ENCODE data around the gene CELA3A. TPM values are rescaled to one million over a fixed set of nuclear protein-coding genes. Genes with fewer than 3 reads are reported as not detected.
A peak's percentile ranks its signal among the peaks of the same experiment; 100 is the strongest.

Gene CELA3A
- total and polyA plus RNA-seq, 4 experiments from 2014 or later, result not detected

DNA sequence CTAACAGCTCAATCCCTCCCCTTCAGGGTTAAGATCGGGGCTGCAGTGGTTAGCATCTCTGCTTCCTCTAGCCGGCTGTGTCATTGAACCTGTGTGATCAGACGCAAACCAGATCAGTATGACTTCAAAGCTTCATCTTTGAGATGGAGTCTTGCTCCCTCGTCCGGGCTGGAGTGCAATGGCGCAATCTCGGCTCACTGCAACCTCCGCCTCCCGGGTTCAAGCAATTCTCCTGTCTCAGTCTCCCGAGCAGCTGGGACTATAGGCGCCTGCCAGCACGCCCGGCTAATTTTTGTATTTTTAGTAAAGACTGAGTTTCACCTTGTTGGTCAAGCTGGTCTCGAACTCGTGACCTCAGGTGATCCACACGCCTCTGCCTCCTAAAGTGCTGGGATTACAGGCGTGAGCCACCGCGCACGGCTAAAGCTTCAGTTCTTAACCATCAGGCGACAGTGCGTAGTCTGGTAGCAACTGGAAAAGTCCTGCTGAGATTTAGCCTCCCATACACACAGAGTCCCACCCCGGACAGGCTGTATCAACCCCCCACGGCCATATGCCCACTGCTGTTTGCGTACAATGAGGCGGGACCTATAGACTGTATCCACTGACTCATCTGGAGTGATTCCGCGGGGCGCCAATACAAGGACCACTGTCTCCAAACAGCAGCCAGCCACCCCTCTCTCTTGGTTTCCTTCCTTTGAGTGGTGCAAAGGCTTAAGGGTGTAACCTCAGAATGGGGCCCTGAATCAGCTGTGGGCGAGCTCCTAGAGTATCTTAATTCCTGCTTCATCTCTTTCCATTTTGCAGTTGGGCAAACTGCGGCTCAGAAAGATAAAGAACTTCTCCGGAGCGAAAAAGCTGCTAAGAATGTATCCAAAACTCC is 23.3 kb downstream of the CELA3A start:
- H3K4me3 ChIP-seq (ENCODE audit: low read length in 2 of 2), result peak overlapping the region; percentile 95 to 99
- peaks cover 43% of the 10 kb centered on the region for H3K4me1 ChIP-seq (ENCODE audit: insufficient read depth, low read length)
- no peaks in the 10 kb centered on the region for H3K27me3 ChIP-seq (ENCODE audit: insufficient read depth, low read length)
- Mint-ChIP-seq H3K36me3 (peaks cover 4 to 15% of the 10 kb centered on the region in 2 donors), H3K9me3 (no peaks in the 10 kb centered on the region), H3K27me3 (no peaks in the 10 kb centered on the region), H3K4me3 (peak overlapping the region; percentile 89 to 98 (median 94)), H3K4me1 (peaks cover 27 to 53% (median 40%) of the 10 kb centered on the region in 4 donors), H3K27ac (peak overlapping the region; percentile 91 to 100 (median 99))
- no peaks in the 10 kb centered on the region for H3K36me3 ChIP-seq (ENCODE audit: insufficient read depth, low read length)
- POLR2A ChIA-PET (ENCODE audit: partially characterized antibody), result interaction anchor here (0.7 to 23.8 kb wide), 28 partner anchors 8 to 1391 kb away, joined by 3 to 874 read pairs (median 8); partner anchors contain the start of genes CDC42, USP48 and ZBTB40
- H3K27ac ChIP-seq (ENCODE audit: low read depth, low read length), result peak overlapping the region; percentile 97
- CTCF ChIA-PET (ENCODE audit: partially characterized antibody), result interaction anchor here (0.8 to 12.4 kb wide), 21 partner anchors 9 to 656 kb away, joined by 3 to 113 read pairs (median 7); partner anchors contain the start of genes CDC42 and USP48
- intact Hi-C loops (cut with micrococcal nuclease), result loop anchor here (1.0 to 2.0 kb wide), 5 partner anchors 15 to 241 kb away; partner anchors contain the start of genes CDC42 and USP48
- no peaks in the 10 kb centered on the region for H3K9me3 ChIP-seq (ENCODE audit: control insufficient read depth in 1 of 2, low read length in 2 of 2)
- DNase-seq, result peak; percentile 87 to 96 (median 91)

DNA sequence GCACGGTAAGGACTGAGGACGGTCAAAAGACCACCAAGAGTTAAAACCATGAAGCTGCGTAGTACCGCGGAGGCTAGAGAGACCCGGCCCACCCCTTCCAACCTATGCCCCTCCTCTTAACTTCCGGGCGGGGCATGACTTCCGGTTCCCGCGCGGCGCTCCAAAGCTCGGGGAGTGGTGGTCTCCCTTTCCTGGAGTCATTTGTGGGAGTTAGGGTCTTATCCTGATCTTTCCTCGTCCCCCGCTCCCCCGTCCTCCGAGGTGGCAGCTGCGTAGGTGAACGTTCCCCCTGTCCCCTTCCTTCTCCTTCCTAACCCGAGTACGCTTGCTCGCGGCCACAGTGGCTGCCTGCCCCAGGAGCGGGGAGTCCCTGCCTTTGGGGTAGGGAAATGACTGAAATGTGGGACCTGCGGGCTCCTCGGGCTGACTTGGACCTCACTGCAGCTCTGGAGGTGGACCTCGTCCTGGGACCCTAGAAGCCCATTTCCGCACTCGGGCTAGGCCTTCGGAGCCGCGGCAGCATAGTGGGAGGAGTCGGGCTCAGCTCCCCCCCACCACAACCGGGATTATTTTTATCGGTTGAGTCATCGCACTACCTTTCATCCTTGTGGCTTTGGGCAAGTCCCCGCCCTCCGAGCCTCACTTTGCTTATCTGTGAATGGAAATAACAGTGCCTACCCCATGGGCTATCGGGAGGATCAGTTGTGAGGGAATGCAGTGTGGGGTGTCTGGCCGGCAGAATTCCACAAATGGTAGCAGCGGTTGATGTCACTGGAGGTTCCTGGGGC is 24.1 kb downstream of the CELA3A start:
- POLR2A ChIA-PET (ENCODE audit: partially characterized antibody), result interaction anchor here (0.6 to 23.8 kb wide), 25 partner anchors 7 to 1239 kb away, joined by 3 to 874 read pairs (median 10); partner anchors contain the start of genes CDC42, USP48 and ZBTB40
- CTCF ChIA-PET (ENCODE audit: partially characterized antibody), result interaction anchor here (0.9 to 12.4 kb wide), 11 partner anchors 10 to 80 kb away, joined by 3 to 113 read pairs (median 16); partner anchors contain the start of gene CDC42
- H3K36me3 Mint-ChIP-seq, result peaks cover 4 to 15% of the 10 kb centered on the region in 2 donors

DNA sequence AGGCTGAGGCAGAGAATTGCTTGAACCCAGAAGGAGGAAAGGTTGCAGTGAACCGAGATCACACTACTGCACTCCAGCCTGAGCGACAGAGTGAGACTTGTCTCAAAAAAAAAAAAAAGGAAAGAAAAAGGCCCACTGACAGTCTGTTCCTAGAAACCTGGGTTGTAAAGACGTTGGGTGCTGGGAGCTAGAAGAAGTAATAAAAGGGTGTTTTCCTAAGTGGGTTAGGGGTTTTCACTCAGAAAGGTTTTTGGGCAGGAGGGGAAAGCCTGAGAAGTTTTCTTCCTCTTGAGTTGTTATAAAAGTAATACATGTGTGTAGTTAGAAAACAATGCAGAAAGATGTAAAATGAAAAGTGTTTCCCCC is 25.4 kb downstream of the CELA3A start:
- POLR2A ChIA-PET (ENCODE audit: partially characterized antibody), result interaction anchor here (0.6 to 23.8 kb wide), 3 partner anchors 11 to 77 kb away, joined by 3 to 874 read pairs (median 339); partner anchors contain the start of gene CDC42
- Mint-ChIP-seq H3K27me3 (no peaks in the 10 kb centered on the region), H3K36me3 (peaks cover 4 to 15% of the 10 kb centered on the region in 2 donors), H3K9me3 (no peaks in the 10 kb centered on the region), H3K27ac (peak overlapping the region; percentile 75 to 100 (median 98)), H3K4me1 (peaks cover 38 to 75% (median 58%) of the 10 kb centered on the region in 4 donors), H3K4me3 (peak overlapping the region; percentile 41 to 98 (median 62))
- Histone ChIP-seq H3K4me1 (ENCODE audit: insufficient read depth, low read length) (peaks cover 53% of the 10 kb centered on the region), H3K9me3 (ENCODE audit: control insufficient read depth in 1 of 2, low read length in 2 of 2) (no peaks in the 10 kb centered on the region), H3K27me3 (ENCODE audit: insufficient read depth, low read length) (no peaks in the 10 kb centered on the region), H3K27ac (ENCODE audit: low read depth, low read length) (peak overlapping the region; percentile 97), H3K4me3 (ENCODE audit: low read length in 2 of 2) (no peak overlapping the region), H3K36me3 (ENCODE audit: insufficient read depth, low read length) (no peaks in the 10 kb centered on the region)
- CTCF ChIA-PET (ENCODE audit: partially characterized antibody), result interaction anchor here (12.4 kb wide), 1 partner anchor 13 kb away, joined by 113 read pairs; no protein-coding TSS in a partner anchor
- intact Hi-C loops (cut with micrococcal nuclease), result no loop called here
- no peak for DNase-seq

More for the DNA sequence above, 24.1 kb downstream of the CELA3A start:
- H3K36me3 ChIP-seq (ENCODE audit: insufficient read depth, low read length), result no peaks in the 10 kb centered on the region
- no peaks in the 10 kb centered on the region for H3K27me3 Mint-ChIP-seq
- H3K27ac Mint-ChIP-seq, result peak overlapping the region; percentile 91 to 100 (median 99)
- H3K9me3 Mint-ChIP-seq, result no peaks in the 10 kb centered on the region
- H3K27ac ChIP-seq (ENCODE audit: low read depth, low read length), result peak overlapping the region; percentile 97
- peaks cover 31 to 62% (median 47%) of the 10 kb centered on the region in 4 donors for H3K4me1 Mint-ChIP-seq
- H3K9me3 ChIP-seq (ENCODE audit: control insufficient read depth in 1 of 2, low read length in 2 of 2), result no peaks in the 10 kb centered on the region
- peak; percentile 89 to 97 (median 92) for DNase-seq
- H3K4me1 ChIP-seq (ENCODE audit: insufficient read depth, low read length), result peaks cover 46% of the 10 kb centered on the region
- H3K4me3 ChIP-seq (ENCODE audit: low read length in 2 of 2), result peak overlapping the region; percentile 95 to 99
- peak overlapping the region; percentile 89 to 98 (median 94) for H3K4me3 Mint-ChIP-seq
- intact Hi-C loops (cut with micrococcal nuclease), result loop anchor here (1.0 to 2.0 kb wide), 5 partner anchors 14 to 242 kb away; partner anchors contain the start of genes CDC42 and USP48
- H3K27me3 ChIP-seq (ENCODE audit: insufficient read depth, low read length), result no peaks in the 10 kb centered on the region

DNA sequence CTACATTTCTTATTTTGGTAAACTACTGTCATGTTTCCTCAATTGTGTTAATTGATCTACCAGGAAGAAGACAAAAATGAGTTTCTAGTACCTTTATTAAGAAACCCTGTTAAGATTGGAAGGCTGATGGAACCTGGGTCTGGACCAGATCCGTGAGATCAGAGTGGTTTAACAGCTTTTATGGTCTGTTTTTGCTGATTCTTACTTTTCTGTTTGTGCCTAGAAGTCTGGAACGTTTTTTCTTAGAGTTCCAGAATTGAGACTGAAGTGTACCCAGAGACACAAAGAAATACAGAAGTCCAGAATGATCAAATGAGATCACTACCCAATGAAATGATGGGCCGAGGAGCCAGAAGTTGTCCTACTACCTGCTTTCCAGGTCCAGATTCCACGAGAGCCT is 28.6 kb downstream of the CELA3A start:
- H3K36me3 ChIP-seq (ENCODE audit: insufficient read depth, low read length), result no peaks in the 10 kb centered on the region
- ChIA-PET CTCF (ENCODE audit: partially characterized antibody) (interaction anchor here (0.6 to 12.4 kb wide), 3 partner anchors 9 to 10 kb away, joined by 3 to 113 read pairs (median 5); no protein-coding TSS in a partner anchor), POLR2A (ENCODE audit: partially characterized antibody) (interaction anchor here (1.3 to 23.8 kb wide), 3 partner anchors 8 to 75 kb away, joined by 3 to 874 read pairs (median 339); partner anchors contain the start of gene CDC42)
- H3K27ac ChIP-seq (ENCODE audit: low read depth, low read length), result no peak overlapping the region
- no peaks in the 10 kb centered on the region for H3K27me3 ChIP-seq (ENCODE audit: insufficient read depth, low read length)
- peaks cover 36% of the 10 kb centered on the region for H3K4me1 ChIP-seq (ENCODE audit: insufficient read depth, low read length)
- no peaks in the 10 kb centered on the region for H3K9me3 ChIP-seq (ENCODE audit: control insufficient read depth in 1 of 2, low read length in 2 of 2)
- Mint-ChIP-seq H3K9me3 (no peaks in the 10 kb centered on the region), H3K27ac (peak overlapping the region; percentile 26 to 80 (median 63)), H3K4me3 (peak overlapping the region in 3 of 8 donors; percentile 4 to 20 (median 8)), H3K36me3 (peaks cover 4 to 11% of the 10 kb centered on the region in 2 donors), H3K4me1 (peaks cover 30 to 66% (median 40%) of the 10 kb centered on the region in 4 donors), H3K27me3 (no peaks in the 10 kb centered on the region)
- H3K4me3 ChIP-seq (ENCODE audit: low read length in 2 of 2), result no peak overlapping the region
- intact Hi-C loops (cut with micrococcal nuclease), result no loop called here
- no peak for DNase-seq

DNA sequence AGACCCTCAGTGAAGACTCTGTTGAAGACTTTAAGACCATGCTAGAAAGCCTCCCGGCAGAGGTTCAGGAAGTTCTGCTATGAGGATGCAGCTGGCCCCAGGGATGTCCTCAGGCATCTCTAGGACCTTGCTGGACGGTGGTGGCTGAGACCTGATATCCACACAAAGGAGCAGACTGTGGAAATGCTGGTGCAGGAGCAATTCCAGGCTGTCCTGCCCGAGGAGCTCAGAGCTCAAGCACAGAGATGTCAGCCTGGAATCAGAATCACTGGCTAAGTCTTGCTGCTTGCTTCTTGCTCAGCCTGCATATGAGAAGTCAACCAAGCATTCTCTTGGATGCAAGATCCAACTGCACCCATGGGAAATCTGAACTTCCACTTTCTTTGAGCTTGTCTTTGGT is 29.0 kb downstream of the CELA3A start:
- POLR2A ChIA-PET (ENCODE audit: partially characterized antibody), result interaction anchor here (1.3 to 23.8 kb wide), 3 partner anchors 7 to 74 kb away, joined by 3 to 874 read pairs (median 339); partner anchors contain the start of gene CDC42
- H3K27me3 Mint-ChIP-seq, result no peaks in the 10 kb centered on the region
- no peak for DNase-seq
- no peaks in the 10 kb centered on the region for H3K9me3 ChIP-seq (ENCODE audit: control insufficient read depth in 1 of 2, low read length in 2 of 2)
- H3K36me3 ChIP-seq (ENCODE audit: insufficient read depth, low read length), result no peaks in the 10 kb centered on the region
- H3K4me3 Mint-ChIP-seq, result peak overlapping the region in 1 of 8 donors; percentile 35
- no peak overlapping the region for H3K4me3 ChIP-seq (ENCODE audit: low read length in 2 of 2)
- no peaks in the 10 kb centered on the region for H3K27me3 ChIP-seq (ENCODE audit: insufficient read depth, low read length)
- H3K36me3 Mint-ChIP-seq, result peaks cover 4 to 7% of the 10 kb centered on the region in 2 donors
- H3K4me1 Mint-ChIP-seq, result peaks cover 30 to 70% (median 39%) of the 10 kb centered on the region in 4 donors
- peak overlapping the region in 5 of 7 donors; percentile 26 to 86 (median 79) for H3K27ac Mint-ChIP-seq
- H3K4me1 ChIP-seq (ENCODE audit: insufficient read depth, low read length), result peaks cover 36% of the 10 kb centered on the region
- CTCF ChIA-PET (ENCODE audit: partially characterized antibody), result interaction anchor here (0.6 to 1.5 kb wide), 5 partner anchors 8 to 68 kb away, joined by 3 to 7 read pairs (median 5); no protein-coding TSS in a partner anchor
- no peak overlapping the region for H3K27ac ChIP-seq (ENCODE audit: low read depth, low read length)
- intact Hi-C loops (cut with micrococcal nuclease), result no loop called here
- no peaks in the 10 kb centered on the region for H3K9me3 Mint-ChIP-seq

DNA sequence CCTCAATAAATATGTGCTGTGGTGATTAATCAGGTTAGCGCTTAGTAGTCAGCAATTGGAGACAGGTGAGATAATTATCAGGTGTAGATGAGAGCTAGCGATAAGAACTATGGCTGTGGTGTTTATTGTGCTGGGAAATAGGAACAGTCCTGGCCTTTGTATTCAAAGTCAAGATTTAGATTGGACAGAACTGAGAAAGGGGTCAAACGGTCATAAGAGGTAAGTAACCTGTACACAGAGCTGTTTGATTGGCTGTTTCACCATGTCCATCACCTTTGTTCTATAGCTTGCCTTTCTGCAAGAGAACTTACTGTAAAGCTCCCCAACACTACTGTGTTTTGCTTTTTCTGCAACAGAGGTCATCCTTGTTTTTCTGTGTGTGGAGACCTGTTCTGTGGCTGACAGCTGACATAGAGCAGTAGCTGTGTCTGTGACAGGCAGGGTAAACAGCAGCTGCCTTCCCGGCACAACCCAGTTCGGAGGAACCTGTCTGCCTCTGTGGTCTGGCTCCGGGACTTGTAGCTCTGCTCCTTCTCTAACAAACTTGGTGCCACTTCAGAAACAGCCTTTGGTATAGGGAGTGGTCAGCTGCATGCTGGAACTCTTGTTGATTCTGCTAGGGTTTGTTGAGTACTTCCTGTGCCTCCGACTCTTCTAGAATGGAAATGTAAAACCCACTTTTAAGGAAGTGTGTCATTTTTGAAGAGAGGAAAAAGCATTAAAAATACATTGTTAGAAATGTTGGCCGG is 29.9 kb downstream of the CELA3A start:
- DNase-seq, result peak in 1 of 5 donors; percentile 53
- H3K36me3 Mint-ChIP-seq, result peaks cover 1 to 4% of the 10 kb centered on the region in 2 donors
- H3K4me3 Mint-ChIP-seq, result peak overlapping the region in 7 of 8 donors; percentile 43 to 77 (median 70)
- ChIA-PET CTCF (ENCODE audit: partially characterized antibody) (interaction anchor here (1.0 to 1.5 kb wide), 6 partner anchors 9 to 67 kb away, joined by 3 to 7 read pairs (median 4); no protein-coding TSS in a partner anchor), POLR2A (ENCODE audit: partially characterized antibody) (interaction anchor here (1.4 to 23.8 kb wide), 3 partner anchors 6 to 42 kb away, joined by 5 to 874 read pairs (median 339); partner anchors contain the start of gene CDC42)
- H3K36me3 ChIP-seq (ENCODE audit: insufficient read depth, low read length), result no peaks in the 10 kb centered on the region
- peaks cover 33% of the 10 kb centered on the region for H3K4me1 ChIP-seq (ENCODE audit: insufficient read depth, low read length)
- peak overlapping the region; percentile 32 to 91 (median 82) for H3K27ac Mint-ChIP-seq
- intact Hi-C loops (cut with micrococcal nuclease), result no loop called here
- no peaks in the 10 kb centered on the region for H3K9me3 ChIP-seq (ENCODE audit: control insufficient read depth in 1 of 2, low read length in 2 of 2)
- no peaks in the 10 kb centered on the region for H3K27me3 Mint-ChIP-seq
- no peaks in the 10 kb centered on the region for H3K9me3 Mint-ChIP-seq
- peak overlapping the region; percentile 20 for H3K27ac ChIP-seq (ENCODE audit: low read depth, low read length)
- no peak overlapping the region for H3K4me3 ChIP-seq (ENCODE audit: low read length in 2 of 2)
- peaks cover 26 to 62% (median 32%) of the 10 kb centered on the region in 4 donors for H3K4me1 Mint-ChIP-seq
- H3K27me3 ChIP-seq (ENCODE audit: insufficient read depth, low read length), result no peaks in the 10 kb centered on the region

All from CD4-positive, alpha-beta memory T cell (primary cell).